Endothelial cell (in vitro differentiated cells): ENCODE data around the gene FIBP. TPM values are rescaled to one million over a fixed set of nuclear protein-coding genes. Genes with fewer than 3 reads are reported as not detected.
"Not testable (repeated sequence)": the region's sequence is repeated elsewhere in the genome, so short reads cannot be mapped to it uniquely, and the experiment has no call there.

Experiments
- DNase-seq: peaks from one replicate; pipeline ENCODE4 v3.0.0; 2021; ENCODE audit warnings: low spot score
- H3K27ac Mint-ChIP-seq: one replicate; pipeline ENCODE4 v1.8.0; 2021; ENCODE audit warnings: mixed read lengths, inconsistent platforms; ENCODE audit not compliant: unreplicated experiment
- H3K27me3 Mint-ChIP-seq: one replicate; pipeline ENCODE4 v1.8.0; 2021; ENCODE audit warnings: mild to moderate bottlenecking, moderate library complexity, mixed read lengths, inconsistent platforms; ENCODE audit not compliant: unreplicated experiment
- H3K36me3 Mint-ChIP-seq: one replicate; pipeline ENCODE4 v1.8.0; 2021; ENCODE audit warnings: mild to moderate bottlenecking, low read depth, mixed read lengths, inconsistent platforms; ENCODE audit not compliant: unreplicated experiment
- H3K4me1 Mint-ChIP-seq: one replicate; pipeline ENCODE4 v1.8.0; 2021; ENCODE audit warnings: mild to moderate bottlenecking, mixed read lengths, inconsistent platforms; ENCODE audit not compliant: unreplicated experiment
- H3K4me3 Mint-ChIP-seq: one replicate; pipeline ENCODE4 v1.8.0; 2021; ENCODE audit warnings: mild to moderate bottlenecking, mixed read lengths, inconsistent platforms; ENCODE audit not compliant: unreplicated experiment
- H3K9me3 Mint-ChIP-seq: one replicate; pipeline ENCODE4 v1.8.0; 2021; ENCODE audit warnings: mixed read lengths, inconsistent platforms; ENCODE audit not compliant: unreplicated experiment
- CTCF ChIP-seq: fragments of 200-600 bp; sonication (generic); IDR thresholded peaks from one replicate; pipeline ENCODE4 v1.5.0; 2021; ENCODE audit warnings: antibody characterized with exemption; ENCODE audit not compliant: unreplicated experiment
- total RNA-seq: library from RNA; stranded (reverse); fragmentation: NEBNext Ultra II Directional; extraction: Animal tissue kit (Norgen Biotek cat#: 25700); gene quantifications from one replicate; pipeline ENCODE4 v1.2.1, GENCODE V29; 2021; ENCODE audit not compliant: unreplicated experiment

FIBP gene
- total RNA-seq, 1 donor from 2014 or later: 75.6 TPM

GRCh38 chr11:65895482-65895981 lies 7.3 kb upstream of the FIBP start:
- no peak overlapping the region for H3K27ac Mint-ChIP-seq
- no peak overlapping the region for H3K4me3 Mint-ChIP-seq
- no peaks in the 10 kb centered on the region for H3K36me3 Mint-ChIP-seq
- H3K4me1 Mint-ChIP-seq: peaks cover 25% of the 10 kb centered on the region
- no peak for DNase-seq
- peaks cover 20% of the 10 kb centered on the region for H3K27me3 Mint-ChIP-seq
- H3K9me3 Mint-ChIP-seq: no peaks in the 10 kb centered on the region
- TF ChIP-seq CTCF: no peak

- Mint-ChIP-seq H3K9me3 (no peaks in the 10 kb centered on the region), H3K4me1 (peaks cover 37% of the 10 kb centered on the region), H3K4me3 (no peak overlapping the region), H3K27me3 (peaks cover 31% of the 10 kb centered on the region), H3K27ac (peak overlapping the region; percentile 31), H3K36me3 (peaks cover 1% of the 10 kb centered on the region)
- no peak for TF ChIP-seq CTCF
- no peak for DNase-seq
These were observed 5.8 kb upstream of the FIBP start for GRCh38 chr11:65894034-65894591.

GRCh38 chr11:65892661-65893317 lies 4.5 kb upstream of the FIBP start:
- no peak for DNase-seq
- no peaks in the 10 kb centered on the region for H3K9me3 Mint-ChIP-seq
- TF ChIP-seq CTCF: no peak
- H3K36me3 Mint-ChIP-seq: peaks cover 4% of the 10 kb centered on the region
- peaks cover 41% of the 10 kb centered on the region for H3K4me1 Mint-ChIP-seq
- peak overlapping the region; percentile 92 for H3K27ac Mint-ChIP-seq
- peak overlapping the region; percentile 90 for H3K4me3 Mint-ChIP-seq
- peaks cover 32% of the 10 kb centered on the region for H3K27me3 Mint-ChIP-seq

- H3K9me3 Mint-ChIP-seq, H3K36me3 Mint-ChIP-seq, DNase-seq: not testable (repeated sequence)
- peak overlapping the region; percentile 92 for H3K27ac Mint-ChIP-seq
- peaks cover 32% of the 10 kb centered on the region for H3K27me3 Mint-ChIP-seq
- peak overlapping the region; percentile 90 for H3K4me3 Mint-ChIP-seq
- peaks cover 44% of the 10 kb centered on the region for H3K4me1 Mint-ChIP-seq
These were observed 3.9 kb upstream of the FIBP start for GRCh38 chr11:65892137-65892540.

GRCh38 chr11:65891219-65892136 lies 3.2 kb upstream of the FIBP start:
- peak; percentile 78 for DNase-seq
- H3K4me3 Mint-ChIP-seq: peak overlapping the region; percentile 90
- peaks cover 49% of the 10 kb centered on the region for H3K4me1 Mint-ChIP-seq
- H3K36me3 Mint-ChIP-seq: peaks cover 9% of the 10 kb centered on the region
- no peak for TF ChIP-seq CTCF
- no peaks in the 10 kb centered on the region for H3K9me3 Mint-ChIP-seq
- H3K27me3 Mint-ChIP-seq: peaks cover 39% of the 10 kb centered on the region
- H3K27ac Mint-ChIP-seq: peak overlapping the region; percentile 92
